IgD-negative memory B cell (primary cell): Measurements from ENCODE around the gene LENG1. TPM values are rescaled to one million over a fixed set of nuclear protein-coding genes. Genes with fewer than 3 reads are reported as not detected.
A peak's percentile ranks its signal among the peaks of the same experiment; 100 is the strongest.

ENCODE experiments used
- H3K27ac Mint-ChIP-seq, 3 donors: one replicate each; pipeline ENCODE4 v1.8.0; 2020 to 2022; ENCODE audit warnings: mild to moderate bottlenecking in 3 of 3, mixed read lengths in 3 of 3, moderate library complexity in 1 of 3
- H3K27me3 Mint-ChIP-seq: one replicate; pipeline ENCODE4 v1.8.0; 2021; ENCODE audit warnings: mixed read lengths
- H3K36me3 Mint-ChIP-seq: one replicate; pipeline ENCODE4 v1.8.0; 2020; ENCODE audit warnings: mild to moderate bottlenecking, mixed read lengths
- H3K4me1 Mint-ChIP-seq, 3 donors: one replicate each; pipeline ENCODE4 v1.8.0; 2020 to 2022; ENCODE audit warnings: mixed read lengths in 3 of 3, mild to moderate bottlenecking in 1 of 3
- H3K4me3 Mint-ChIP-seq, 4 donors: one replicate each; pipeline ENCODE4 v1.8.0; 2020 to 2022; ENCODE audit warnings: mild to moderate bottlenecking in 4 of 4, mixed read lengths in 4 of 4, moderate library complexity in 3 of 4
- H3K9me3 Mint-ChIP-seq, 3 donors: one replicate each; pipeline ENCODE4 v1.8.0; 2020 to 2021; ENCODE audit warnings: mixed read lengths in 3 of 3, mild to moderate bottlenecking in 1 of 3
- polyA plus RNA-seq: library from polyadenylated mRNA; unstranded; fragments of 300-500 nt; fragmentation: Illumina TruSeq; gene quantifications from one replicate; pipeline ENCODE4 v1.2.3, GENCODE V29; 2021

The LENG1 gene
- polyA plus RNA-seq, 1 donor from 2014 or later, result 15.8 TPM

GRCh38 chr19:54105796-54106195, 53.7 kb downstream of the LENG1 start:
- Mint-ChIP-seq H3K4me3 (peak overlapping the region in 1 of 4 donors; percentile 78), H3K36me3 (peaks cover 4% of the 10 kb centered on the region), H3K4me1 (peaks cover 9 to 14% (median 11%) of the 10 kb centered on the region in 3 donors), H3K9me3 (no peaks in the 10 kb centered on the region), H3K27ac (peak overlapping the region in 1 of 3 donors; percentile 31), H3K27me3 (peaks cover 3% of the 10 kb centered on the region)

Other genes with a start within 250 kb of the LENG1 start
- not detected for gene CACNG8, start 196.8 kb downstream of the LENG1 start, polyA plus RNA-seq
- not detected for gene CACNG6, start 168.1 kb downstream of the LENG1 start, polyA plus RNA-seq
- not detected for gene VSTM1, start 95.8 kb downstream of the LENG1 start, polyA plus RNA-seq
- gene TARM1, start 78.4 kb downstream of the LENG1 start, polyA plus RNA-seq, result not detected
- gene OSCAR, start 58.9 kb downstream of the LENG1 start, polyA plus RNA-seq, result 0.40 TPM
- gene NDUFA3, start 56.9 kb downstream of the LENG1 start, polyA plus RNA-seq, result 458 TPM
- 11.9 TPM for gene TFPT, start 44.1 kb downstream of the LENG1 start, polyA plus RNA-seq
- gene PRPF31, start 44.0 kb downstream of the LENG1 start, polyA plus RNA-seq, result 70.6 TPM
- 15.1 TPM for gene CNOT3, start 22.0 kb downstream of the LENG1 start, polyA plus RNA-seq
- gene TMC4, start 13.4 kb upstream of the LENG1 start, polyA plus RNA-seq, result not detected
- gene MBOAT7, start 29.9 kb upstream of the LENG1 start, polyA plus RNA-seq, result 16.1 TPM
- 33.2 TPM for gene TSEN34, start 31.6 kb upstream of the LENG1 start, polyA plus RNA-seq
- 1,165 TPM for gene RPS9, start 41.1 kb upstream of the LENG1 start, polyA plus RNA-seq
- gene LILRB3, start 63.3 kb upstream of the LENG1 start, polyA plus RNA-seq, result 0.16 TPM
- gene LILRA6, start 83.1 kb upstream of the LENG1 start, polyA plus RNA-seq, result 0.18 TPM
- not detected for gene LILRB5, start 97.6 kb upstream of the LENG1 start, polyA plus RNA-seq
- 1.2 TPM for gene LILRB2, start 121.4 kb upstream of the LENG1 start, polyA plus RNA-seq
- gene LILRA5, start 153.4 kb upstream of the LENG1 start, polyA plus RNA-seq, result 0.59 TPM
- 6.4 TPM for gene LILRA4, start 179.4 kb upstream of the LENG1 start, polyA plus RNA-seq
- gene LAIR1, start 205.2 kb upstream of the LENG1 start, polyA plus RNA-seq, result 59.1 TPM